ENCODE results near the gene CLTB. TPM values are rescaled to one million over a fixed set of nuclear protein-coding genes. Genes with fewer than 3 reads are reported as not detected.

Gene CLTB
- total and polyA plus RNA-seq, 2 of the 8 experiments (the other 6 are each of a cell fraction or from before 2014, with no cell fraction given) = 25.9 to 34.9 TPM

GRCh38 chr5:176415952-176416924, at the start of gene CLTB (continued):
- TF ChIP-seq KDM4A (IDR thresholded peaks at IDR 0.05; ENCODE audit: low read depth, low read length, severe bottlenecking) = peak; percentile 58
- peak; percentile 97 for TF ChIP-seq JUND (IDR thresholded peaks at IDR 0.05; ENCODE audit: low read length)
- peak; percentile 47; the same call in 1 of the 2 replicates for TF ChIP-seq KDM1A (IDR thresholded peaks at IDR 0.05; ENCODE audit: borderline replicate concordance, low read length)
- peak; percentile 43 for TF ChIP-seq ASH2L (IDR thresholded peaks at IDR 0.05; ENCODE audit: low read length)
- no peak for TF ChIP-seq RFX5 (IDR thresholded peaks at IDR 0.05; ENCODE audit: borderline replicate concordance, low read depth, low read length)
- TF ChIP-seq HDAC6 (IDR thresholded peaks at IDR 0.05; ENCODE audit: low read depth, low read length) = no peak
- 0 out of 2 replicates have a peak, but pooled peaks have one; percentile 35 for TF ChIP-seq EGR1 (IDR thresholded peaks at IDR 0.05; ENCODE audit: borderline replicate concordance, low read depth, low read length)
- TF ChIP-seq TEAD4 (IDR thresholded peaks at IDR 0.05; ENCODE audit: low read depth, low read length) = peak; percentile 96
- TF ChIP-seq CEBPB (IDR thresholded peaks at IDR 0.05; ENCODE audit: low read depth, low read length) = peak; percentile 35; the same call in 1 of the 2 replicates
- peak in 1 of 2 experiments; percentile 49; a peak in 1 of 3 replicates for TF ChIP-seq EP300 (IDR thresholded peaks at IDR 0.05; ENCODE audit: borderline replicate concordance in 1 of 2, low read depth in 2 of 2, low read length in 2 of 2)
- no peak for TF ChIP-seq BRCA1 (IDR thresholded peaks at IDR 0.05; ENCODE audit: low read depth, low read length)
- no peak for TF ChIP-seq GTF2F1 (IDR thresholded peaks at IDR 0.05; ENCODE audit: borderline replicate concordance, low read depth, low read length)
- TF ChIP-seq KDM5A (IDR thresholded peaks at IDR 0.05; ENCODE audit: low read length) = no peak
- peak; percentile 52; the same call in 1 of the 2 replicates for TF ChIP-seq ATF2 (IDR thresholded peaks at IDR 0.05; ENCODE audit: low read length)
- no peak for TF ChIP-seq TAF7 (optimal IDR thresholded peaks at IDR 0.05; ENCODE audit: borderline replicate concordance, low read depth, low read length)
- no peak for TF ChIP-seq SAP30 (IDR thresholded peaks at IDR 0.05; ENCODE audit: insufficient read depth, insufficient replicate concordance, low read length)
- no peak for TF ChIP-seq ZNF274 (IDR thresholded peaks at IDR 0.05; ENCODE audit: borderline replicate concordance, extremely low read depth, low read length)
- TF ChIP-seq SP4 (IDR thresholded peaks at IDR 0.05; ENCODE audit: low read length) = no peak

Data from H1 (cell line).